Left kidney (tissue), 8 donors: ENCODE results near the gene HEATR5A. TPM values are rescaled to one million over a fixed set of nuclear protein-coding genes. Genes with fewer than 3 reads are reported as not detected.
"Not testable (repeated sequence)": the region's sequence is repeated elsewhere in the genome, so short reads cannot be mapped to it uniquely, and the experiment has no call there.

Experiments
- DNase-seq: peaks from one replicate; pipeline ENCODE4 v3.0.0-alpha.2; 2013
- long read RNA-seq, 8 donors: transcript quantifications; one replicate each; lab custom pipeline, GENCODE V29; 2026
- polyA plus RNA-seq: library from polyadenylated mRNA; unstranded; fragments of 120-200 nt; gene quantifications from one replicate; pipeline ENCODE4 v1.2.1, GENCODE V29; 2013; ENCODE audit not compliant: insufficient read length

HEATR5A gene
- polyA plus RNA-seq = 19.9 TPM
- long read RNA-seq, donor 1, partial matches to known transcripts = 0 of 3 reads
- long read RNA-seq, donor 1, other reads (novel, unspliced or antisense) = 0 of 3 reads
- long read RNA-seq, donor 2, partial matches to known transcripts = 0 of 2 reads
- long read RNA-seq, donor 2, other reads (novel, unspliced or antisense) = 0 of 2 reads
- long read RNA-seq, donor 3 = 0 reads
- long read RNA-seq, donor 4 = 0 reads
- long read RNA-seq, donor 5, full-length matches to known transcripts = 4 of 4 reads
- long read RNA-seq, donor 5, partial matches to known transcripts = 0 of 4 reads
- long read RNA-seq, donor 5, other reads (novel, unspliced or antisense) = 0 of 4 reads
- long read RNA-seq, donor 6, partial matches to known transcripts = 0 of 3 reads
- long read RNA-seq, donor 6, other reads (novel, unspliced or antisense) = 0 of 3 reads
- long read RNA-seq, donor 7, partial matches to known transcripts = 0 of 2 reads
- long read RNA-seq, donor 7, other reads (novel, unspliced or antisense) = 0 of 2 reads
- long read RNA-seq, donor 8 = 0 reads

- peak; percentile 93 for DNase-seq
Observed at GRCh38 chr14:31420319-31421111, at the start of gene HEATR5A. Gene HEATR5A, minus strand, starts transcription at chr14:31420550. Its CDS starts 17,575 bp downstream, at chr14:31402975.

GRCh38 chr14:31466554-31466953 lies 46.2 kb upstream of the HEATR5A start:
- no peak for DNase-seq

GRCh38 chr14:31465111-31465510 lies 44.8 kb upstream of the HEATR5A start:
- DNase-seq = no peak

- not testable (repeated sequence) for DNase-seq
Observed at GRCh38 chr14:31462450-31462849, 42.1 kb upstream of the HEATR5A start.

GRCh38 chr14:31461545-31461944 lies 41.2 kb upstream of the HEATR5A start:
- no peak for DNase-seq

DNA sequence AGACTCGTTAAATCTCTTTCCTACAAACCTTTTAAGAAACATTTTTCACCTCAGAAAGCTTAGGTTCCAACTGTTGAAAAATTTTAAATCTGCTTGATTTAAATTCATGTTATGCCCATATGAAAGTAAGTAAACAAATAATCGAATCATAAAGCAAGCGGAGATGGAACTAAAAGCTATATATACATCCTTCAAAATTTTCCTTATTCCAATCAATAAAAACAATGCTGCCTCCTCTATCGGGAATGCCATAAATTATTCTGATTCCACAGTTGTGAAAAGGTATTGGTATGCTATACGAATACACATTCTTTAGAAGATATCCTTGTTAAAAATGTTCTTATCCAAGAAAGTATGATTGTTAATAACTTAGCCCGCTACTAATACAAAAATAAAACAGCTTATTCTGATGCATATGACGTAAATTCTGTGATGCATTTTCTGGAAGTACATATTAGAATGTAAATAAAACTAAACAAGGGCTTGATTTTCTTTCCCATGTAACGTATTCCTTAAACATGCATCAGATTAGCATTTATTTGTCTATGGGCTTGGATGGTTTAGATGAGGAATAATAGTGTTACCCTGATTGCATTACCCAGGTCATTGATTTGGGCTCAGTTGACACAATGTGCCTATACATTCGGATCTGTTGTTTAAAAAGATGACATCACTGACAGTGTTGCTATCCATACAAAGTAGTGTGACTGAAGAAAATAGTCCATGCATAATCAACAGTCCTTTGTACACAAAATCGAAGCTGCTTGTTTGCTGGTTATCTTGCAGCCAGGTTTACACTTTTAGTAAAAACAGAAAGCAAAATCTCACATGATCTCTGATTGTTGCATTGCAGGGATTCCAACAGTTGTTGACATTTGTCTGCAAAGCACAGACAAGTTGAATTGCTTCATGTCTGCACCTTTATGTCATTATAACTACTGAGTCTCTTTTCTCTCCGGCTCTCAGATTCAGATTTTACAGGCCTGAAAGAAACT lies 37.6 kb upstream of the HEATR5A start:
- DNase-seq = no peak

DNA sequence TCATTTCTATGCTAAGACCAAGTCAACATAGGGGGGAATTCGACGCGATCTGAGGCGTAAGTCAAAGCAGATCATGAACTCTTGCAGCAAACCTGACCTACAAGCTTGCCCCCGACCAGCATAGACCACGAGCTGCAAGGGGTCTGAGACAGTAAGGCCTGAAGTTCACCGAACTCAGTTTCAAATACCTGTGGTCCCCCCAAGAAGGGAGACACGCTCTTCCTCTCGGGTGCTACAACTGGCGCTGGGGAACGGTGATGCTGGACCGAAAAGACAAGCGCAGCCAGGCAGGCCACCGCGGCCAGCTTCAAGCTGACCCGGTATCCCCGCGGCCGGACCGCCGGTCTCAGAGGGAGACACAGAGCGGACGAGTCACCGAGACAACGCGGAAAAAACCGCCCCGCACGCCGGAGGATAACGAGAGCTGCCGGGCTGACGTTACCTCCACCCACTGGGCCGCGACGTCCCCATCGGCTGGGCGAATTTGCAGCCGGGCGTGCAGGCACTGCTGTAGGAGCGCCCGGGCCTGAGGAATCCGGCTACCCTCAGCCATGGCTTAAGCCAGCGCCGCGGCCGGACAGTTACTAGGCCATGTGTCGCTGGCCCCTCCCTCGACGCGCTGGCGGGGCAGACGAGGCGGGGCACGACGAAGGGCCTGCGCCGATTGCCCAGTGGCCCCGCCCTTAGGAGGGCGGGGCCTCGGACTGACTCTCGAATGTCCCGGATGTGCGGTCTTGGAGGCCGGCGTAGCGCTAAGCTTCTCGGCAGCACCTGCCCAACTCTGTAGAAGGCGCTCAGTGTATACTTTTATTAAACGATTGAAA lies 36.7 kb upstream of the HEATR5A start, which contains the start of gene DTD2:
TSS of gene DTD2 (minus strand) at position 666 of the 824 bp plus-strand sequence. CDS start at position 553, 113 bp downstream.
- peak; percentile 96 for DNase-seq

- DNase-seq = no peak
Observed at GRCh38 chr14:31449971-31450610, 29.7 kb upstream of the HEATR5A start.

DNA sequence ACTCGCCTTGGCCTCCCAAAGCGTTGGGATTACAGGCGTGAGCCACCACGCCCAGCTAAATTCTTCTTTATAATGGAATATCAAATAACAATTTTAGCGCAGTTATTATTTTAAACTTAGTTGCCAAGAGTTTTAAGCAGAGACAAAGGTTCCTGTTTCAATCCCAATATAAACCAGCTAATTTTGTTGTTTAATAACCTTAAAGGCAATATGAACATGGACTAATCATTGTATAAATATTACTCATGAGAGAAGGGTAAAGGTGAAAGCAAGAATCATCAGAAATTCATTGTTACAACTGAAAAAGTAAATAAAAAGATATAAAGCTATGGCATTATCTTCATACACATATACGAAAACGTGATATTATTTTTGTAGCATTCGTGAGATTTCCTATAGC lies 28.8 kb upstream of the HEATR5A start:
- DNase-seq = no peak

DNA sequence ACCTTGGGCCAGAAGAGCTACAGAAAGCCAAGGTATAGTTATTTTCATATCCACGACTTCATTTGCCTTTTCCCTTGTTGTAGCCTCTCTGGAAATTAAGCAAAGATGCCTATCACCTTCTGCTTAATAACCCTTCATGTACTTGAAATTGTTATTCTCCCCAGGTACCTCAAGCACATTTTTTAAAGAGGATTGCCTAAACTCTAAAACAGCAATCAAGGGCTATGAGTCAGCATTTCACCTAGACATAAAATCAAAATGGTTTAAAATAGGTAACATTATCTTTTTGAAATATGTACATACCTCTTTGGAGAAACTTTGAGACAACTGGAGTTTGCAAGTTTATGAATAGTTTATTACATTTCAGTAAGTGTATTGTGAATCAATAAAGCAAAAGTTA lies 25.4 kb upstream of the HEATR5A start:
- no peak for DNase-seq

DNA sequence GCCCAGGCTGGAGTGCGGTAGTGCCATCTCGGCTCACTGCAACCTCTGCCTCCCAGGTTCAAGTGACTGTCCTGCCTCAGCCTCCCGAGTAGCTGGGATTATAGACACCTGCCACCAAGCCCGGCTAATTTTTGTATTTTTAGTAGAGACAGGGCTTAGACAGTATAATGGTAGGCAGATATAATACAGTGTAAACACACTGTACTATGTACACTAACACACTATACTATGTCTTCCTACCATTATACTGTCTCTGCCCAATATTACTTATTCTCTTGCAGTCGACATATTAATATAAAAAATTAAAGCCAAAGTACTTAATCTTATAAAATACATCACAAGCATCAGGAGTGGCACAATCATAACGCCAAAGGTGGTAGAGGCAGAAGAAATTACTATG lies 21.9 kb upstream of the HEATR5A start:
- DNase-seq = no peak

- DNase-seq = no peak
Observed at GRCh38 chr14:31441273-31442111, 21.1 kb upstream of the HEATR5A start.

DNA sequence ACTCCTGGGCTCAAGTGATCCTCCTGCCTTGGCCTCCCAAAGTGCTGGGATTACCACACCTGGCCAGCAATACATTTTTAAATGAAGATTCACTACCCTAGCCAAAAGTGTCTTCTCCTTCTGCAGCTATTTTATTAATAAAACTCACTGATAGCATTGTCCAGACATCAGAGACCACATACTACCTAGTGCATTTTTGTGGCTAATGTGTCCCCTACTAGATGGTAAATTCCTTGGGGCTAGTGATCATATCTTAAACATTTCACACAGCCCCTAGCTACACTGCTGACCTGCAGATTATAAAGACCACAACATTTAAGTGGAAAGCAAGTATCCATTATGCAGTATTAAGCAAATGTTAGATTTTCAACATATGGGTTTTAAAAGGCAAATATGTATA lies 19.9 kb upstream of the HEATR5A start:
- DNase-seq = no peak

GRCh38 chr14:31439561-31439960 lies 19.2 kb upstream of the HEATR5A start:
- DNase-seq = no peak

DNA sequence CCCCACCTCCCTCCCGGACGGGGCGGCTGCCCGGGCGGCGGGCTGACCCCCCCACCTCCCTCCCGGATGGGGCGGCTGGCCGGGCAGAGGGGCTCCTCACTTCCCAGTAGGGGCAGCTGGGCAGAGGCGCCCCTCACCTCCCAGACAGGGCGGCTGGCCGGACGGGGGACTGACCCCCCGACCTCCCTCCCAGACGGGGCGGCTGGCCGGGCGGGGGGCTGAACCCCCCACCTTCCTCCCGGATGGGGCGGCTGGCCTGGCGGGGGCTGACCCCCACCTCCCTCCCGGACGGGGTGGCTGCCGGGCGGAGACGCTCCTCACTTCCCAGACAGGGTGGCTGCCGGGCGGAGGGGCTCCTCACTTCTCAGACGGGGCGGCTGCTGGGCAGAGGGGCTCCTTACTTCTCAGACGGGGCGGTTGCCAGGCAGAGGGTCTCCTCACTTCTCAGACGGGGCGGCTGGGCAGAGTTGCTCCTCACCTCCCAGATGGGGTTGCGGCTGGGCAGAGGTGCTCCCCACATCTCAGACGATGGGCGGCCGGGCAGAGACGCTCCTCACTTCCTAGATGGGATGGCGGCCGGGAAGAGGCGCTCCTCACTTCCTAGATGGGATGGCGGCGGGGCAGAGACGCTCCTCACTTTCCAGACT lies 16.8 kb upstream of the HEATR5A start:
- not testable (repeated sequence) for DNase-seq

DNA sequence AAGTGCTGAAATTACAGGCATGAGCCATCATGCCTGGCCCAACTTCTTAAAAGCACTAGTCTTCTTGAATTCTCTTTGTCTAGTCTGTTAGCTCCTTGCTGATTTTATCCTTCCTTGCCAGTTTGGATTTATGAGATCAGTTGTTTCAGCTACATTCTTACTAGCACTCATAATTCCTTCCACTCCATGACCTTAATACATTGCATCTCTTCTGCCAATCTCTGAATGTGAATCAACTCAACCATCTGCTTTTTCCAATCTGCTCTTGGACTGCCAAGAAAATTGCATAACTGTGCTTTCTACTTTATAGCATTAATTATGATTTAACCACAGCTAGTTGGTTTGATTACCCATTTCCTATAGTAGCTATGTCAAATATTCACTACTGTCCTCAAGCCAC lies 14.9 kb upstream of the HEATR5A start:
- DNase-seq = no peak

DNA sequence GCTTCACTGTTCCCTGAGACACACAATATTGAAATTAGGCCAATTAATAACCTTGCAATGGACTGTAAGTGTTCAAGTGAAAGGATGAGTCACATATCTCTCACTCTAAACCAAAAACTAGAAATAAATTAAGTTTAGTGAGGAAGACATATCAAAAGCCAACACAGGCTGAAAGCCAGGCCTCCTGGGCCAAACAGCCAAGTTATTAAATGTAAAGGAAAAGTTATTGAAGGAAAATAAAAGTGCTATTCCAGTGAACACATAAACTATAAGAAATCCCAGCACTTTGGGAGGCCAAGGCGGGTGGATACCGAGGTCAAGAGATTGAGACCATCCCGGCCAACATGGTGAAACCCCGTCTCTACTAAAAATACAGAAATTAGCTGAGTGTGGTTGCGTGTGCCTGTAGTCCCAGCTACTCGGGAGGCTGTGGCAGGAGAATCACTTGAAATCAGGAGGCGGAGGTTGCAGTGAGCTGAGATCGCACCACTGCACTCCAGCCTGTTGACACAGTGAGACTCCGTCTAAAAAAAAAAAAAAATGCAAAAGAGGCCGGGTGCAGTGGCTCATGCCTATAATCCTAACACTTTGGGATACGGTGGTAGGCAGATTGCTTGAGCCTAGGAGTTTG lies 10.4 kb upstream of the HEATR5A start:
- no peak for DNase-seq

DNA sequence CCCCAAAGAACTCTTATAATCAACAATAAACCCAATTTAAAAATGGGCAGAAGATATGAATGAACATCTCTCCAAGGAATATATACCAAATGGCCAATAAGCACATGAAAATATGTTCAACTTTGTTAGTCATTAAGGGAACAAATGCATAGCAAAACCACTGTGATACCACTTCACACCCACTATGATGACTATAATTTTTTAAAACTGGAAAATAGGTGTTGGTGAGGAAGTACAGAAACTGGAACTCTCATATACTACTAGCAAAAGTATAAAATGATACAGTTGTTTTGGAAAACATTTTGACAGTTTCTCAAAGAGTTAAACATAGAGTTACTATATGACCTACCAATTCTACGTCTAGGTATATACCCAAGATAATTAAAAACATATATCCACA lies 9.4 kb upstream of the HEATR5A start:
- DNase-seq = no peak
